IMR-90 (cell line): ENCODE results near the gene ANGPTL7. TPM values are rescaled to one million over a fixed set of nuclear protein-coding genes. Genes with fewer than 3 reads are reported as not detected.

Experiments
- ATAC-seq: fragments of 200-7000 bp; cut with Tn5 transposase; 2 replicates; pipeline ENCODE4 v1.9.1; 2020; ENCODE audit warnings: low read depth, mild to moderate bottlenecking, moderate library complexity
- BruUV-seq: library from RNA; stranded (reverse); fragments of 400-500 nt; replicated peaks from 2 replicates; lab custom pipeline; 2021; lab: Mats Ljungman, UMichigan
- CTCF ChIA-PET: fragments of 300-600 bp; formaldehyde crosslinking; extraction: SDS; loops from one replicate; lab custom pipeline; 2021; ENCODE audit warnings: antibody characterized with exemption; lab: Yijun Ruan, JAX
- POLR2A ChIA-PET: fragments of 300-600 bp; sonication (Branson Sonifier 250); formaldehyde crosslinking; loops from one replicate; lab custom pipeline; 2022; ENCODE audit warnings: antibody characterized with exemption; ENCODE audit not compliant: unreplicated experiment; lab: Charles Lee
- DNase-seq: peaks from one replicate; pipeline ENCODE4 v3.0.0; 2013
- H2AFZ ChIP-seq: replicated peaks from 2 replicates; pipeline ENCODE3; 2013; ENCODE audit warnings: low read length, mild to moderate bottlenecking; ENCODE audit not compliant: poor library complexity
- H2AK5ac ChIP-seq: 2 replicates; pipeline ENCODE4 v1.6.1; 2013; ENCODE audit warnings: low read depth, low read length, inconsistent platforms
- H2AK9ac ChIP-seq: replicated peaks from 2 replicates; pipeline ENCODE3; 2013; ENCODE audit warnings: mild to moderate bottlenecking, low read depth, low read length, moderate library complexity; ENCODE audit not compliant: poor library complexity
- H2BK120ac ChIP-seq: 2 replicates; pipeline ENCODE4 v1.6.1; 2013; ENCODE audit warnings: low read depth, low read length, inconsistent platforms
- H2BK15ac ChIP-seq: 3 replicates; pipeline ENCODE4 v1.6.1; 2013; ENCODE audit warnings: low read depth, low read length, inconsistent platforms
- H2BK20ac ChIP-seq: 2 replicates; pipeline ENCODE4 v1.6.1; 2013; ENCODE audit warnings: low read depth, mild to moderate bottlenecking, inconsistent platforms, low read length, moderate library complexity
- H2BK5ac ChIP-seq: 2 replicates; pipeline ENCODE4 v1.6.1; 2013; ENCODE audit warnings: mild to moderate bottlenecking, low read depth, low read length, inconsistent platforms; ENCODE audit not compliant: poor library complexity, severe bottlenecking
- H3K14ac ChIP-seq: replicated peaks from 2 replicates; pipeline ENCODE4 v1.6.1; 2013; ENCODE audit warnings: low read depth, low read length, inconsistent platforms
- H3K18ac ChIP-seq: 2 replicates; pipeline ENCODE4 v1.6.1; 2013; ENCODE audit warnings: low read depth, low read length, control low read depth
- H3K23ac ChIP-seq: 2 replicates; pipeline ENCODE4 v1.6.1; 2013; ENCODE audit warnings: low read depth, low read length, inconsistent platforms
- H3K27ac ChIP-seq: 2 replicates; pipeline ENCODE4 v1.5.1; 2013; ENCODE audit warnings: mild to moderate bottlenecking, control low read depth, low read length; ENCODE audit not compliant: insufficient read depth
- H3K27me3 ChIP-seq: 2 replicates; pipeline ENCODE4 v1.6.1; 2013; ENCODE audit warnings: low read length; ENCODE audit not compliant: control insufficient read depth, insufficient read depth
- H3K36me3 ChIP-seq: 2 replicates; pipeline ENCODE4 v1.6.1; 2013; ENCODE audit warnings: low read length, mixed read lengths; ENCODE audit not compliant: control insufficient read depth, insufficient read depth
- H3K4ac ChIP-seq: 2 replicates; pipeline ENCODE4 v1.6.1; 2013; ENCODE audit warnings: low read depth, low read length, inconsistent platforms
- H3K4me1 ChIP-seq: 2 replicates; pipeline ENCODE4 v1.6.1; 2013; ENCODE audit warnings: low read length, mixed read lengths; ENCODE audit not compliant: control insufficient read depth, insufficient read depth
- H3K4me2 ChIP-seq: 2 replicates; pipeline ENCODE4 v1.6.1; 2013; ENCODE audit warnings: low read depth, mild to moderate bottlenecking, control low read depth, low read length, moderate library complexity
- H3K4me3 ChIP-seq: 2 replicates; pipeline ENCODE4 v1.5.1; 2013; ENCODE audit warnings: low read depth, mild to moderate bottlenecking, control low read depth, low read length, moderate library complexity; ENCODE audit not compliant: insufficient read depth
- H3K56ac ChIP-seq: 2 replicates; pipeline ENCODE4 v1.6.1; 2013; ENCODE audit warnings: low read length, inconsistent platforms; ENCODE audit not compliant: insufficient read depth; ENCODE audit errors: extremely low read depth
- H3K79me1 ChIP-seq, 2 experiments: 2 replicates each; pipeline ENCODE4 v1.6.1; 2013; ENCODE audit warnings: low read length in 2 of 2, inconsistent platforms in 1 of 2, low read depth in 1 of 2
- H3K9ac ChIP-seq: 2 replicates; pipeline ENCODE4 v1.6.1; 2013; ENCODE audit warnings: low read depth, low read length, control low read depth
- H3K9me1 ChIP-seq: 2 replicates; pipeline ENCODE4 v1.6.1; 2013; ENCODE audit warnings: low read length, inconsistent platforms; ENCODE audit not compliant: insufficient read depth
- H3K9me3 ChIP-seq: 2 replicates; pipeline ENCODE4 v1.6.1; 2013; ENCODE audit warnings: low read length; ENCODE audit not compliant: control insufficient read depth, insufficient read depth
- H4K20me1 ChIP-seq: 2 replicates; pipeline ENCODE4 v1.6.1; 2013; ENCODE audit warnings: low read length, inconsistent platforms; ENCODE audit not compliant: insufficient read depth
- H4K5ac ChIP-seq: 2 replicates; pipeline ENCODE4 v1.6.1; 2013; ENCODE audit warnings: mild to moderate bottlenecking, low read depth, low read length, control low read depth
- H4K8ac ChIP-seq, 2 experiments: 2 replicates each; pipeline ENCODE4 v1.6.1; 2013; ENCODE audit warnings: low read depth in 2 of 2, low read length in 2 of 2, control low read depth in 1 of 2, inconsistent platforms in 1 of 2
- H4K91ac ChIP-seq: 2 replicates; pipeline ENCODE4 v1.6.1; 2013; ENCODE audit warnings: low read depth, low read length, inconsistent platforms; ENCODE audit not compliant: insufficient read depth
- CHD1 ChIP-seq: IDR thresholded peaks from 2 replicates; pipeline ENCODE4 v1.6.1; 2012; ENCODE audit warnings: low read depth, low read length, improper control_type of control experiment
- CTCF ChIP-seq: conservative IDR thresholded peaks from 2 replicates; pipeline ENCODE4 v1.5.1; 2012; ENCODE audit warnings: mild to moderate bottlenecking, low read depth, low read length, improper control_type of control experiment
- MAZ ChIP-seq: IDR thresholded peaks from 2 replicates; pipeline ENCODE4 v1.6.1; 2012; ENCODE audit warnings: low read depth, mild to moderate bottlenecking, low read length, improper control_type of control experiment, moderate library complexity, borderline replicate concordance
- NFE2L2 ChIP-seq: fragments of 150-350 bp; IDR thresholded peaks from 2 replicates; pipeline ENCODE4 v1.6.1; 2016; ENCODE audit warnings: low read depth, mild to moderate bottlenecking, low read length
- RAD21 ChIP-seq: IDR thresholded peaks from 2 replicates; pipeline ENCODE4 v1.6.1; 2012; ENCODE audit warnings: low read length, improper control_type of control experiment
- RFX5 ChIP-seq: IDR thresholded peaks from 2 replicates; pipeline ENCODE4 v1.8.0; 2012; ENCODE audit warnings: low read depth, mild to moderate bottlenecking, low read length, moderate library complexity
- WGBS, 2 experiments: methylation state at CpG; one replicate each; pipeline versions ENCODE4 v1.1.5 to v1.1.7; 2013; ENCODE audit warnings: missing lambda C conversion rate in 2 of 2; ENCODE audit not compliant: insufficient read length in 1 of 2; ENCODE audit errors: extremely low coverage in 2 of 2; 5-methylcytosine and 5-hydroxymethylcytosine counted together
- dilution Hi-C: fragments of 300-500 bp; cut with HindIII; formaldehyde crosslinking; loops from one replicate; pipeline ENCODE4 v1.14.3; 2018; ENCODE audit warnings: low sequenced_read_pairs; ENCODE audit not compliant: unreplicated experiment
- in situ Hi-C: fragments of 300-500 bp; cut with MboI; formaldehyde crosslinking; loops from 3 replicates; pipeline ENCODE4 v1.14.3; 2019; ENCODE audit warnings: low sequenced_read_pairs, inconsistent platforms, mixed read lengths
- intact Hi-C: fragments of 100-400 bp; cut with micrococcal nuclease; formaldehyde crosslinking; loops from 2 replicates; pipeline ENCODE4 v1.10.0; 2022
- polyA plus RNA-seq, 3 experiments: library from polyadenylated mRNA; depleted of rRNA; stranded (reverse); fragments of >200 nt; gene quantifications; 2 replicates each; pipeline ENCODE4 v1.2.3, GENCODE V29; 2012; ENCODE audit warnings: low replicate concordance in 1 of 3
- total RNA-seq: library from RNA; depleted of rRNA; stranded (reverse); fragments of >200 nt; gene quantifications from 2 replicates; pipeline ENCODE4 v1.2.3, GENCODE V29; 2012

ANGPTL7 gene
- total and polyA plus RNA-seq, 2 of the 4 experiments (the other 2 are of a cell fraction) = under 0.01 TPM; not detected in 1

- Histone ChIP-seq H3K56ac (no peak overlapping the region), H2BK5ac (no peak overlapping the region), H3K4ac (no peak overlapping the region), H4K20me1 (no peaks in the 10 kb centered on the region), H2AK5ac (no peak overlapping the region), H3K4me2 (no peak overlapping the region), H2BK15ac (no peak overlapping the region), H3K9ac (no peak overlapping the region), H2BK120ac (no peak overlapping the region), H2AK9ac (no peak overlapping the region), H2BK20ac (no peak overlapping the region), H3K9me3 (no peaks in the 10 kb centered on the region), H3K36me3 (peaks cover 14% of the 10 kb centered on the region), H2AFZ (no peak overlapping the region), H4K5ac (no peak overlapping the region), H3K27me3 (no peaks in the 10 kb centered on the region), H3K14ac (no peak overlapping the region), H3K18ac (no peak overlapping the region), H4K8ac (no peak overlapping the region), H3K4me3 (no peak overlapping the region), H3K79me1 (peaks cover 3 to 10% of the 10 kb centered on the region in 2 experiments; a peak in 3 of 4 replicates), H4K91ac (no peak overlapping the region), H3K4me1 (no peaks in the 10 kb centered on the region), H3K9me1 (0 out of 2 replicates have a peak, but pooled peaks cover 2% of the 10 kb centered on the region), H3K23ac (no peak overlapping the region), H3K27ac (no peak overlapping the region)
- DNase-seq = no peak
- intact Hi-C loops = no loop called here
- BruUV-seq = no TSS peak
- no peak for TF ChIP-seq CHD1
- no peak for TF ChIP-seq RFX5
- no peak for TF ChIP-seq RAD21
- TF ChIP-seq MAZ = no peak
- no peak for TF ChIP-seq CTCF
- no peak for TF ChIP-seq NFE2L2
- ATAC-seq = no peak
- ChIA-PET CTCF (no interaction called here), POLR2A (no interaction called here)
- dilution Hi-C loops = no loop called here
- in situ Hi-C loops = no loop called here
- WGBS, 2 experiments = no CpG with 5 or more reads among the region's 2 CpGs
Observed at GRCh38 chr1:11187494-11187893, 1.7 kb upstream of the ANGPTL7 start.
